B cell (primary cell): Measurements from ENCODE around the gene CEP164.

Source experiments
- EZH2 ChIP-seq: IDR thresholded peaks from 2 replicates; pipeline ENCODE4 v1.6.1; 2012; ENCODE audit warnings: borderline replicate concordance, low read depth, mild to moderate bottlenecking, moderate library complexity, low read length; ENCODE audit not compliant: insufficient read depth, poor library complexity, severe bottlenecking
- TF ChIP-seq, protein P1 (sequence below): fragments of 200-600 bp; IDR thresholded peaks from one replicate; pipeline ENCODE4 v1.8.0; 2022; ENCODE audit warnings: antibody characterized with exemption, mild to moderate bottlenecking

DNA sequence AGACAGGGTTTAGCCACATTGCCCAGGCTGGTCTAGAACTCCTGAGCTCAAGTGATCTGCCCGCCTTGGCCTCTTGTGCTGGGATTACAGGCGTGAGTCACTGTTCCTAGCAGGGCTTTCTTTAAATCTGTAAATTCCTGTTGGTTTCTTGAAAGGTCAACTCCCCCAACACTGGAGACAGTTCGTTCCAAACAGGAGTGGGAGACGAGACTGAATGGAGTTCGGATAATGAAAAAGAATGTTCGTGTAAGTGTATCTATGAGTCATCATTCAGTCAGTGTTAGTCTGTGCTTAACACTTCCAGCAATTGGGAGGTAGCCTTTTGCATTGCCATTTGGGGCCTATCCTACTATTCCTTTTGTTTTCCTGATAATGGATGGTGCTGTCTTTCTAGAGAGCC is 46.5 kb upstream of the CEP164 start:
- TF ChIP-seq, protein P1, sequence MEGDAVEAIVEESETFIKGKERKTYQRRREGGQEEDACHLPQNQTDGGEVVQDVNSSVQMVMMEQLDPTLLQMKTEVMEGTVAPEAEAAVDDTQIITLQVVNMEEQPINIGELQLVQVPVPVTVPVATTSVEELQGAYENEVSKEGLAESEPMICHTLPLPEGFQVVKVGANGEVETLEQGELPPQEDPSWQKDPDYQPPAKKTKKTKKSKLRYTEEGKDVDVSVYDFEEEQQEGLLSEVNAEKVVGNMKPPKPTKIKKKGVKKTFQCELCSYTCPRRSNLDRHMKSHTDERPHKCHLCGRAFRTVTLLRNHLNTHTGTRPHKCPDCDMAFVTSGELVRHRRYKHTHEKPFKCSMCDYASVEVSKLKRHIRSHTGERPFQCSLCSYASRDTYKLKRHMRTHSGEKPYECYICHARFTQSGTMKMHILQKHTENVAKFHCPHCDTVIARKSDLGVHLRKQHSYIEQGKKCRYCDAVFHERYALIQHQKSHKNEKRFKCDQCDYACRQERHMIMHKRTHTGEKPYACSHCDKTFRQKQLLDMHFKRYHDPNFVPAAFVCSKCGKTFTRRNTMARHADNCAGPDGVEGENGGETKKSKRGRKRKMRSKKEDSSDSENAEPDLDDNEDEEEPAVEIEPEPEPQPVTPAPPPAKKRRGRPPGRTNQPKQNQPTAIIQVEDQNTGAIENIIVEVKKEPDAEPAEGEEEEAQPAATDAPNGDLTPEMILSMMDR = no peak
- no peak for TF ChIP-seq EZH2
